Lower lobe of right lung (tissue), 2 donors: ENCODE data around the gene PTGFRN. TPM values are rescaled to one million over a fixed set of nuclear protein-coding genes. Genes with fewer than 3 reads are reported as not detected.
"Not testable (repeated sequence)": the region's sequence is repeated elsewhere in the genome, so short reads cannot be mapped to it uniquely, and the experiment has no call there.

ENCODE experiments used
- ATAC-seq, 2 donors: fragments of 200-7000 bp; cut with Tn5 transposase; one replicate each; pipeline ENCODE4 v1.9.1; 2020 to 2022; ENCODE audit warnings: mild to moderate bottlenecking in 2 of 2, moderate library complexity in 2 of 2
- DNase-seq: peaks from one replicate; pipeline ENCODE4 v3.0.0-alpha.2; 2020
- H3K27ac ChIP-seq: fragments of 200-600 bp; one replicate; pipeline ENCODE4 v1.8.0; 2022
- H3K27me3 ChIP-seq: fragments of 200-600 bp; one replicate; pipeline ENCODE4 v1.8.0; 2022; ENCODE audit warnings: low read depth
- H3K36me3 ChIP-seq: fragments of 200-600 bp; one replicate; pipeline ENCODE4 v1.8.0; 2022; ENCODE audit warnings: mild to moderate bottlenecking
- H3K4me1 ChIP-seq: fragments of 200-600 bp; one replicate; pipeline ENCODE4 v1.8.0; 2022
- H3K4me3 ChIP-seq: fragments of 200-600 bp; one replicate; pipeline ENCODE4 v1.8.0; 2022; ENCODE audit warnings: mild to moderate bottlenecking
- H3K9me3 ChIP-seq: fragments of 200-600 bp; one replicate; pipeline ENCODE4 v1.8.0; 2022
- CTCF ChIP-seq: fragments of 200-600 bp; IDR thresholded peaks from one replicate; pipeline ENCODE4 v1.8.0; 2022; ENCODE audit warnings: antibody characterized with exemption, mild to moderate bottlenecking
- intact Hi-C: fragments of 100-400 bp; cut with DNase I; formaldehyde crosslinking; loops from one replicate; pipeline ENCODE4 v1.11.0; 2022
- total RNA-seq: library from RNA; stranded (reverse); fragmentation: NEBNext Ultra II Directional; extraction: Animal tissue kit (Norgen Biotek cat#: 25700); gene quantifications from one replicate; pipeline ENCODE4 v1.2.1, GENCODE V29; 2021
- donor health status: DM: no; HTN: yes; CAD: no; lungs with severe emphysema.

The PTGFRN gene
- total RNA-seq, 1 donor from 2014 or later, result 31.1 TPM

- Histone ChIP-seq H3K27ac (no peak overlapping the region), H3K9me3 (no peaks in the 10 kb centered on the region), H3K4me1 (peaks cover 8% of the 10 kb centered on the region), H3K27me3 (no peaks in the 10 kb centered on the region), H3K4me3 (no peak overlapping the region), H3K36me3 (peaks cover 12% of the 10 kb centered on the region)
- TF ChIP-seq CTCF, result no peak
- ATAC-seq (no peak), DNase-seq (no peak)
- intact Hi-C loops, result no loop called here
These were observed 59.0 kb downstream of the PTGFRN start for GRCh38 chr1:116968724-116969123.

- intact Hi-C loops, result no loop called here
- H3K36me3 ChIP-seq, result peaks cover 5% of the 10 kb centered on the region
- H3K9me3 ChIP-seq, result no peaks in the 10 kb centered on the region
- no peak overlapping the region for H3K4me3 ChIP-seq
- H3K27me3 ChIP-seq, result no peaks in the 10 kb centered on the region
- peak in 1 of 2 donors; percentile 61 for ATAC-seq
- no peak for DNase-seq
- no peak for TF ChIP-seq CTCF
- H3K27ac ChIP-seq, result no peak overlapping the region
- peaks cover 8% of the 10 kb centered on the region for H3K4me1 ChIP-seq
These were observed 61.6 kb downstream of the PTGFRN start for GRCh38 chr1:116971258-116971860.

- no peaks in the 10 kb centered on the region for H3K27me3 ChIP-seq
- H3K4me3 ChIP-seq, result no peak overlapping the region
- no peak overlapping the region for H3K27ac ChIP-seq
- DNase-seq (no peak), ATAC-seq (no peak)
- intact Hi-C loops, result no loop called here
- H3K36me3 ChIP-seq, result peaks cover under 1% of the 10 kb centered on the region
- H3K9me3 ChIP-seq, result no peaks in the 10 kb centered on the region
- TF ChIP-seq CTCF, result no peak
- peaks cover 8% of the 10 kb centered on the region for H3K4me1 ChIP-seq
These were observed 62.4 kb downstream of the PTGFRN start for GRCh38 chr1:116971965-116972673.

- intact Hi-C loops, result no loop called here
- no peak overlapping the region for H3K27ac ChIP-seq
These were observed 62.9 kb downstream of the PTGFRN start for GRCh38 chr1:116972674-116973030.

GRCh38 chr1:116980309-116980708 lies 70.6 kb downstream of the PTGFRN start:
- H3K4me3 ChIP-seq, H3K27me3 ChIP-seq, H3K4me1 ChIP-seq, H3K27ac ChIP-seq, ATAC-seq, intact Hi-C loops, H3K9me3 ChIP-seq, DNase-seq, H3K36me3 ChIP-seq: not testable (repeated sequence)

More at GRCh38 chr1:116972674-116973030, 62.9 kb downstream of the PTGFRN start:
- no peaks in the 10 kb centered on the region for H3K9me3 ChIP-seq
- TF ChIP-seq CTCF, result no peak
- peak in 1 of 2 donors; percentile 45 for ATAC-seq
- H3K4me3 ChIP-seq, result no peak overlapping the region
- no peaks in the 10 kb centered on the region for H3K36me3 ChIP-seq
- no peak for DNase-seq
- peaks cover 8% of the 10 kb centered on the region for H3K4me1 ChIP-seq
- no peaks in the 10 kb centered on the region for H3K27me3 ChIP-seq

GRCh38 chr1:116981521-116982037 lies 71.9 kb downstream of the PTGFRN start:
- TF ChIP-seq CTCF, result no peak
- no peak for DNase-seq
- intact Hi-C loops, result no loop called here

More at GRCh38 chr1:116981521-116982037, 71.9 kb downstream of the PTGFRN start:
- H3K4me1 ChIP-seq, result no peaks in the 10 kb centered on the region
- H3K9me3 ChIP-seq, result no peaks in the 10 kb centered on the region
- H3K27me3 ChIP-seq, result no peaks in the 10 kb centered on the region
- no peaks in the 10 kb centered on the region for H3K36me3 ChIP-seq
- H3K4me3 ChIP-seq, result no peak overlapping the region
- H3K27ac ChIP-seq, result no peak overlapping the region
- no peak for ATAC-seq
